SH-SY5Y (cell line): ENCODE results near the gene HCFC2.

Experiments
- GATA2 ChIP-seq: IDR thresholded peaks from 2 replicates; pipeline ENCODE4 v1.6.1; 2011; ENCODE audit warnings: mild to moderate bottlenecking, low read depth, low read length
- GATA3 ChIP-seq: IDR thresholded peaks from 2 replicates; pipeline ENCODE4 v1.6.1; 2011; ENCODE audit warnings: low read depth, mild to moderate bottlenecking, low read length, moderate library complexity

HCFC2 gene

GRCh38 chr12:104064031-104064841, at the start of gene HCFC2:
TSS of gene HCFC2 (plus strand) at chr12:104064531. CDS start at chr12:104064561, 30 bp downstream.
- TF ChIP-seq GATA3 (no peak), GATA2 (no peak)

- TF ChIP-seq GATA2 (no peak), GATA3 (no peak)
These were observed 41.5 kb upstream of the HCFC2 start for GRCh38 chr12:104022786-104023185.

GRCh38 chr12:104023710-104024109, 40.6 kb upstream of the HCFC2 start:
- TF ChIP-seq GATA2 (no peak), GATA3 (no peak)

- no peak for TF ChIP-seq GATA3
- TF ChIP-seq GATA2, result no peak
These were observed 40.0 kb upstream of the HCFC2 start for GRCh38 chr12:104024348-104024747.

- TF ChIP-seq GATA2, result no peak
- no peak for TF ChIP-seq GATA3
These were observed 38.6 kb upstream of the HCFC2 start for GRCh38 chr12:104025771-104026170.

- TF ChIP-seq GATA3 (no peak), GATA2 (no peak)
These were observed 37.3 kb upstream of the HCFC2 start for GRCh38 chr12:104026841-104027599.

- no peak for TF ChIP-seq GATA2
These were observed 21.8 kb upstream of the HCFC2 start for GRCh38 chr12:104042580-104042979.

- TF ChIP-seq GATA2 (no peak), GATA3 (no peak)
These were observed 20.2 kb upstream of the HCFC2 start for GRCh38 chr12:104044158-104044557.

GRCh38 chr12:104046306-104046705, 18.0 kb upstream of the HCFC2 start:
- TF ChIP-seq GATA2, result no peak
- no peak for TF ChIP-seq GATA3

- TF ChIP-seq GATA2 (no peak), GATA3 (no peak)
These were observed 16.2 kb upstream of the HCFC2 start for GRCh38 chr12:104048162-104048561.

- TF ChIP-seq GATA3 (no peak), GATA2 (no peak)
These were observed 15.5 kb upstream of the HCFC2 start for GRCh38 chr12:104048811-104049210.

- TF ChIP-seq GATA2, result no peak
- no peak for TF ChIP-seq GATA3
These were observed 14.9 kb upstream of the HCFC2 start for GRCh38 chr12:104049278-104049902.

- TF ChIP-seq GATA2 (no peak), GATA3 (no peak)
These were observed 14.4 kb upstream of the HCFC2 start, which contains the start of gene GLT8D2 for GRCh38 chr12:104049903-104050356. TSS of gene GLT8D2 (minus strand) at chr12:104050187. CDS start at chr12:104019648, 30,539 bp downstream.

- TF ChIP-seq GATA2 (no peak), GATA3 (no peak)
These were observed 13.9 kb upstream of the HCFC2 start for GRCh38 chr12:104050436-104050835.
